GM18868 (cell line): ENCODE data around the gene SMG1.

Source experiments
- ATAC-seq: cut with Tn5 transposase; IDR thresholded peaks from one replicate; pipeline ENCODE4 v1.9.1; 2021; ENCODE audit warnings: mild to moderate bottlenecking, moderate library complexity; ENCODE audit not compliant: unreplicated experiment

Gene SMG1

GRCh38 chr16:18855196-18855595 is 71.0 kb downstream of the SMG1 start:
- no peak for ATAC-seq

- no peak for ATAC-seq
Measured at GRCh38 chr16:18853694-18854093, 72.5 kb downstream of the SMG1 start.

GRCh38 chr16:18852647-18853046 is 73.6 kb downstream of the SMG1 start:
- ATAC-seq = no peak

- no peak for ATAC-seq
Measured at GRCh38 chr16:18846416-18846815, 79.8 kb downstream of the SMG1 start.

- ATAC-seq = no peak
Measured at GRCh38 chr16:18842565-18842964, 83.6 kb downstream of the SMG1 start.

- no peak for ATAC-seq
Measured at GRCh38 chr16:18841833-18842525, 84.2 kb downstream of the SMG1 start.

- ATAC-seq = no peak
Measured at GRCh38 chr16:18839555-18839954, 86.7 kb downstream of the SMG1 start.

- no peak for ATAC-seq
Measured at GRCh38 chr16:18836702-18837101, 89.5 kb downstream of the SMG1 start.

GRCh38 chr16:18834864-18835263 is 91.3 kb downstream of the SMG1 start:
- ATAC-seq = no peak

GRCh38 chr16:18833707-18834505 is 92.3 kb downstream of the SMG1 start:
- ATAC-seq = no peak

- ATAC-seq = no peak
Measured at GRCh38 chr16:18832613-18833012, 93.6 kb downstream of the SMG1 start.

GRCh38 chr16:18832006-18832405 is 94.2 kb downstream of the SMG1 start:
- no peak for ATAC-seq

- no peak for ATAC-seq
Measured at GRCh38 chr16:18829251-18829650, 97.0 kb downstream of the SMG1 start.

- ATAC-seq = no peak
Measured at GRCh38 chr16:18827890-18828289, 98.3 kb downstream of the SMG1 start.

GRCh38 chr16:18816286-18816685 is 109.9 kb downstream of the SMG1 start:
- no peak for ATAC-seq

- no peak for ATAC-seq
Measured at GRCh38 chr16:18811925-18812324, 114.3 kb downstream of the SMG1 start.

- ATAC-seq = no peak
Measured at GRCh38 chr16:18809165-18809564, 117.0 kb downstream of the SMG1 start.

- ATAC-seq = no peak
Measured at GRCh38 chr16:18805257-18805773, 120.9 kb downstream of the SMG1 start.

- no peak for ATAC-seq
Measured at GRCh38 chr16:18804540-18804939, 121.7 kb downstream of the SMG1 start.

- no peak for ATAC-seq
Measured at GRCh38 chr16:18803569-18804462, 122.4 kb downstream of the SMG1 start.

GRCh38 chr16:18802767-18803343 is 123.4 kb downstream of the SMG1 start:
- ATAC-seq = no peak
